ENCODE measurements around the gene FPGT.
"Not testable (repeated sequence)": the region's sequence is repeated elsewhere in the genome, so short reads cannot be mapped to it uniquely, and the experiment has no call there.

DNA sequence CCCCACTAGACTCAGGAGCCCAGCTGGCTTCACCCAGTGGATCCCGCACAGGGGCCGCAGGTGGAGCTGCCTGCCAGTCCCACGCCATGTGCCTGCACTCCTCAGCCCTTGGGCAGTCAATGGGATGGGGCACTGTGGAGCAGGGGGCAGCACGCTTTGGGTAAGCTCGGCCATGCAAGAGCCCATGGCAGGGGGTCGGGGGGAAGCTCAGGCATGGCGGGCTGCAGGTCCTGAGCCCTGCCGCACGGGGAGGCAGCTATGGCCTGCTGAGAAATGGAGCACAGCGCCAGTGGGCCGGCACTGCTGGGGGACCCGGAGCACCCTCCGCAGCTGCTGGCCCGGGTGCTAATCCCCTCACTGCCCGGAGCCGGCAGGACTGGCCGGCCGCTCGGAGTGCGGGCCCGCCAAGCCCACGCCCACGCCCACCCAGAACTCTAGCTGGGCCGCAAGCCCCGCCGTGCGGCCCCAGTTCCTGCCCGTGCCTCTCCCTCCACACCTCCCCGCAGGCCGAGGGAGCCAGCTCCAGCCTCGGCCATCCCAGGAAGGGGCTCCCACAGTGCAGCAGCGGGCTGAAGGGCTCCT, 55.3 kb downstream of the FPGT start:
- TF ChIP-seq, protein P1, sequence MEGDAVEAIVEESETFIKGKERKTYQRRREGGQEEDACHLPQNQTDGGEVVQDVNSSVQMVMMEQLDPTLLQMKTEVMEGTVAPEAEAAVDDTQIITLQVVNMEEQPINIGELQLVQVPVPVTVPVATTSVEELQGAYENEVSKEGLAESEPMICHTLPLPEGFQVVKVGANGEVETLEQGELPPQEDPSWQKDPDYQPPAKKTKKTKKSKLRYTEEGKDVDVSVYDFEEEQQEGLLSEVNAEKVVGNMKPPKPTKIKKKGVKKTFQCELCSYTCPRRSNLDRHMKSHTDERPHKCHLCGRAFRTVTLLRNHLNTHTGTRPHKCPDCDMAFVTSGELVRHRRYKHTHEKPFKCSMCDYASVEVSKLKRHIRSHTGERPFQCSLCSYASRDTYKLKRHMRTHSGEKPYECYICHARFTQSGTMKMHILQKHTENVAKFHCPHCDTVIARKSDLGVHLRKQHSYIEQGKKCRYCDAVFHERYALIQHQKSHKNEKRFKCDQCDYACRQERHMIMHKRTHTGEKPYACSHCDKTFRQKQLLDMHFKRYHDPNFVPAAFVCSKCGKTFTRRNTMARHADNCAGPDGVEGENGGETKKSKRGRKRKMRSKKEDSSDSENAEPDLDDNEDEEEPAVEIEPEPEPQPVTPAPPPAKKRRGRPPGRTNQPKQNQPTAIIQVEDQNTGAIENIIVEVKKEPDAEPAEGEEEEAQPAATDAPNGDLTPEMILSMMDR (IDR thresholded peaks at IDR 0.05), result not testable (repeated sequence)
- not testable (repeated sequence) for TF ChIP-seq EP300, POLR2AphosphoS5 (IDR thresholded peaks at IDR 0.05)

Measured in stomach (tissue), 4 donors.